Measurements from ENCODE around the gene SEMA6C.

- no peak for TF ChIP-seq EZH2 (IDR thresholded peaks at IDR 0.05)
- no peak for TF ChIP-seq POLR2AphosphoS5 (IDR thresholded peaks at IDR 0.05; ENCODE audit: borderline replicate concordance, low read depth, low read length)
- no peak for TF ChIP-seq FOXP2 (optimal IDR thresholded peaks at IDR 0.05; ENCODE audit: control extremely low read depth, extremely low read length, insufficient read depth)
Measured at GRCh38 chr1:151146072-151146411, 389 bp downstream of the SEMA6C start.
